HG03521 (cell line): ENCODE measurements around the gene MMP13.
A peak's percentile ranks its signal among the peaks of the same experiment; 100 is the strongest.
"Not testable (repeated sequence)": the region's sequence is repeated elsewhere in the genome, so short reads cannot be mapped to it uniquely, and the experiment has no call there.

Source experiments
- ATAC-seq: cut with Tn5 transposase; IDR thresholded peaks from one replicate; pipeline ENCODE4 v1.9.1; 2021; ENCODE audit warnings: mild to moderate bottlenecking, moderate library complexity; ENCODE audit not compliant: unreplicated experiment

Gene MMP13

GRCh38 chr11:102955624-102956023, at the start of gene MMP13:
Gene MMP13, minus strand, starts transcription at chr11:102955732. Its CDS starts 27 bp downstream, at chr11:102955705.
- ATAC-seq = no peak

DNA sequence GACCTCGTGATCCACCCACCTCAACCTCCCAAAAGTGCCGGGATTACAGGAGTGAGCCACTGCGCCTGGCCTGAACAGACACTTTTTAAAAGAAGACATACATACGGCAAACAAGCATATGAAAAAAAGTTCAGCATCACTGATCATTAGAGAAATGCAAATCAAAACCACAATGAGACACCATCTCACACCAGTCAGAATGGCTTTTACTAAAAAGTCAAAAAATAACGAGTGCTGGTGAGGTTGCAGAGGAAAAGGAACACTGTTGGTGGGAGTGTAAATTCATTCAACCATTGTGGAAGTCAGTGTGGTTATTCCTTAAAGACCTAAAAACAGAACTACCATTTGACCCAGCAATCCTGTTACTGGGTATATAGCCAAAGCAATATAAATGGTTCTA, 48.7 kb upstream of the MMP13 start:
- not testable (repeated sequence) for ATAC-seq

DNA sequence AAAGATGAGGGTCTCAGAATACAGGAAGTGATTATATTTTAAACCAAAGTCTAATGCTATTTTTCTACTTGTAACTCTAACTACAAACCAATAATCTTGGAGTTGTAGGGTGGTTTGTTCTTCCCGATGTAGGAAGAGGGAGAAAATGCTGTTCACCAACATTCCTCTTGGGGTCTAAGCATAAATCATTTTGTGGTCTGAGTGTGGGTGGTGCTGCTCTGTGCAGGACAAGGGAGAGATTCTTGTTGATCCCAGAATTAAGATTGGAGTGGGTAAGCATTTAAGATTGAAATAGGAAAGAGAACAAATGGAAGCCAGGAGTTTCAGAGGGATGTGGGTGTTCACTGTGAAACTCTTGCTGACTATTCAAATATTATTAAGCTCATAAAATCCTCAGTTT, 38.6 kb upstream of the MMP13 start:
- ATAC-seq = no peak

GRCh38 chr11:102991776-102992175, 36.2 kb upstream of the MMP13 start:
- ATAC-seq = no peak

DNA sequence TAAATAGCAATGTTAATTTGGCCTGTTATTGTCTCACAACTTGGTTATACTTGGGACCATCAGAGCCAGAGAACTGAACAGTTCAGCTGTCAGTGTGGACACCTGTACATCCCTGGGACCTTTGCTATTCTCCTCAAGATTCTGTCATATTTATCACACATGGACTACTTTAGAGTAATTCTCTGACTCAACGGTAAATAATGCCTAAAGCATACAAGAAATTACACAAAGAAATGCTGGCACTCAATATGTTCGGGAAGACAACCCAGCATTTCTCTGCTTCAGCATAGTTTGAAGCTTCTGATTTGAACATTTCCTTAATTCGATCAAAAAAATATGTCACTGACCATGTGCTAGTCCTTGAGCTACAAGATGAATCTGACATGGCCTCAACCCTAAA, 34.6 kb upstream of the MMP13 start:
- ATAC-seq = no peak

- no peak for ATAC-seq
Observed at GRCh38 chr11:102989379-102990047, 34.0 kb upstream of the MMP13 start.

DNA sequence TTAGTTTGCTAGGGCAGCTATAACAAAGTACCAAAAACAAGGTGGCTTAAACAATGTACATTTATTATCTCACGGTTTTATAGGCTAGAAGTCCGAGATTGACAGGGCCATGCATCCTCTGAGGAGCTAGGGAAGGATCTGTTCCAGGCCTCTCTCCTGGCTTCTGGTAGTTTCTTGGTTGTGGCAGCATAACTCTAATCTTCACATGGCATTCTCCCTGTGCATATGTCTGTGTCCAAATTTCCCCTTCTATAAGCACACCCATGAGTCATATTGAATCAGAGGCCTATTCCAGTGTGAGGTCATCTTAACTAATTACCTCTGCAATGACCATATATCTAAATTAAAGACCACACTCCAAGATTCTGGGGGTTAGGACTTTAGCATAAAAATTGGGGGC, 31.3 kb upstream of the MMP13 start:
- ATAC-seq = no peak

DNA sequence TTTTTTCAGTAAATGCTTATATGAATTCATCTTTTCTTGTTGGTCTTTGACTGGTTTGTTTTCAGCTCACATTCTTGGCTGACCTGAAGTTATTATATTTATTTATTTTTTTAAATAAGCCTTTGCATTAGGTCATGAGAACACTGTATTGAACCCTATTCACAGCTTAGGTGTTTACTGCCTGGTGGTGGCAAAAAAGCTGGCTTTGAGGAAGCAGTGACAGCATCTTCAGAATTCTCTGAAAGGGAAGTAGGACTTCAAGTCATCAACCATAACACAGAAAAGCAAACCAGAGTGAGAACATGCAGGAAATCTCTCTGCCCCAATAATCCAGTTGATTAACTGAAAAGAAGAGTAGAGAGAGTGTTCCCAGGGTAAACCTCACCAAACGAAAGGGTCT, 30.3 kb upstream of the MMP13 start:
- no peak for ATAC-seq

DNA sequence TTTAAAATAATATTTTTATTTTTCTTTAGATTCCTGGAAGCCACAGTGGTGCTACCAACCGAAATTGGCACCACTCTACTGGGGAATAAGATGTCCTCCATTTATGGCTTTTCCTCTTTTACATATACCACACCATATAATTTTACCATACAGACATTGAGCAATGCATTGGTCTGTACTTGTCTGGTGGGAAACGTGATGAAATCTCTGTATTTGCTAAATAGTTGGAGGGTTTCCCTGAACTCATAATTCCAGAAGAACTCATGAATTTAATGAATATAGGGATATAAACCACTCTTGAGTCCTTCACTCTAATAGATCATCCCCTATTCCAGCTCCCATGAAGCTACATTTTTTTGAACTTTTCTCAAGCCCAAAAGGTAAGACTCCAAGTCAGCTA, 28.0 kb upstream of the MMP13 start:
- no peak for ATAC-seq

GRCh38 chr11:102981324-102981910, 25.9 kb upstream of the MMP13 start:
- peak; percentile 61 for ATAC-seq

DNA sequence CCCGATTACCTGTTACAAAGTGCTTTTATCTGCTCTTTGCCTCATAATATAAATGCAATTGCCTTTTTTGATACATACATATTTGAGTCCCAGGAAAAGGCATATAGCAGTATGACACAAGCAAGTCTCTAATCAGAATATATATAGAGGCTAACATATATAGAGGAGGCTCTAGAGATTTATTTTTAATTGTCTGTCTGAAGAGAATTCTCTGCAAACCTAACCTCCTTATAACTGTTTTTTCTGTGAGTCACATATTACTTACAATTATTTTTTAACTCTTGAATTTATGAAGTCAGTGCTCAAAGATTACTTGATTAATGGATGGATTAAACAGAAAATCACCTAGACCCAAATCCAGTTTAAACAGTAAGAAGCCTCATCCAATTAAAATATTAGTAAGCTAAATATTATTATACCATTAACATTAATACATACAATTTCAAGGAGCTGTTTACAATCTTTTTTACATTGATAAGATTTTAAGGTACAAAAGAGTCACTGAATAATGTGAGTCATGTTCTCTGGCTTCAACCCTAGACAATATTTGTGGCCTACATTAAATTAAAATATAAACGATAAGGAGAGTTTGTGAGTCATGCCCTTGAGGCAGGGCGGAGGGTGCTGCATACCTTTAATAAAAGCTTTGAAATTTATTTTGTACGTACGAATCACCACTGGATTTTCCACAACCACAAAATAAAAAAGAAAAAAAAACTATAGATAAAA, 19.2 kb upstream of the MMP13 start:
- ATAC-seq = no peak

GRCh38 chr11:102973698-102974097, 18.2 kb upstream of the MMP13 start:
- not testable (repeated sequence) for ATAC-seq

DNA sequence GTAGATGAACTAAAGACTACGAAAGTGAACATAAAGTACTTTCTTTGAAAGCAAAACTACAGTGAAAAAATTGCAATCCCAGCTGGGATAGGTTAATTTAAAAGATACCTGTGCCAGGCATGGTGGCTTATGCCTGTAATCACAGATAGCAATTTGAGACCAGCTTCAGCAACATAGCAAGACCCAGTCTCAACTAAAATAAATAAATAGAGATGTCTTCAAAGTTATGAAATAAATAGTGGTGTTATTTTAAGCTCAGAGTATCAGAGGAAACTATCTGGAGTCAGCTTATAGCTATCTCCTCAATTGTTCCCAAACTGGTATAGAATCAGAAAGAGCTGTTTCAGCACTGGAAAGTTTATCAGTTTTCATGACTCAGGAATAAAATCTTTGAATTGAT, 17.3 kb upstream of the MMP13 start:
- no peak for ATAC-seq

- no peak for ATAC-seq
Observed at GRCh38 chr11:102971766-102972165, 16.2 kb upstream of the MMP13 start.

DNA sequence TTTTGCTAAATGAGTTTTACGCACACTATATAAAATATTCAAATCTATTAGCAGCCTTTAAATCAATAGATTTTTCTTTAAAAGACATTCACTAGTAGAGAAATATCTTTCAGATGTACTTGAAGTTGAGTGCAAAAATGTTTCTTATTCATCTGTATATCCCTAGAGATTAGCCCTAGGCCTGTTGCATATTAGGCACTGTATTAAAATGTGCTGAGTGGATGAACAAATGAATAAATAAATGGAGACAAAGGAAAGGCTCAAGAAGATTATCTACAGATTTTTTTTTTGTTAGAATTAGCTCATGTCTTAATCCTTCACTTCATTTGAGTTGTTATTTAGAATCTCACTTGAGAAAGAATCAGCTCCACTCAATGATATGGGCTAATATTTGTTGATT, 12.0 kb upstream of the MMP13 start:
- no peak for ATAC-seq

DNA sequence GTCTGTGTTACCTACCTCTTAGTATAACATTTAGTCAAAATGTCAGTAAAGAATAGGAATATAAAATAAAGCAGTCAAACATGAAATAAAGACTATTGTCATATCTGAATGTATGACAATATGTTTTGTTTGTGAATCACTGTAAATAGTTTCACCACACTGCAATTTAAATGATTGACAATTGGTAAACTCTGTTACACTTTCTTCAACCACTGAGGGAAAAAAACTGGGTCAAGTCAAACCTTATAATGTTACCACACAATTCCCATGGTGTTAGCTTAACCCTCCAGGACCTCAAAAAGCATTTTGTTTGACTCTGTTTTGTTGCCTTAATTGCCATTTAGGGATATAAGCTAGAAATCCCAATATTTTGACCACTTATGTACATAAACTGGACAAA, 10.5 kb upstream of the MMP13 start:
- no peak for ATAC-seq

- no peak for ATAC-seq
Observed at GRCh38 chr11:102964867-102965266, 9.3 kb upstream of the MMP13 start.

GRCh38 chr11:102957953-102958352, 2.4 kb upstream of the MMP13 start:
- no peak for ATAC-seq

DNA sequence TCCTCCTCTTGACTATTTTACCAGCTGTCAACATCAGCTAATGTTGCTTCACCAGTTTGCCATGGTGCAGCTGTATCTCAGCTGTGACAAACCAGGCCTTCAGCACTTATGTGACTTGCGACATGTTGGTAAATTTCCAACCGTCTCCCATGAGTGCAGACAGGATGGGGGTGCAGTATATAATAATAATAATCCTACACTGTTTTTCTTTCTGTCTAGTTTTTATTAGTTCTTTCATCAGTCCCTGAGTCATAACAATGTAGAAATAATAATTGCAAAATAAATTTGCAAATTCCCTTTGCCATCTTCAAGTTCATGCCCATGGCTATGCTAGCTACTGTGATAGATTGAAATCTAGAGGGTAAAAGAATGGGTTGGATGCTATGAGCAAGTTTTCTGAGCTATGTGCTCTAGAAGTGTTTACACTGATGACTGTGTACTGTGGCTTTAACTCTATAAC, 4.9 kb downstream of the MMP13 start:
- ATAC-seq = no peak

GRCh38 chr11:102946237-102946636, 9.3 kb downstream of the MMP13 start:
- no peak for ATAC-seq

DNA sequence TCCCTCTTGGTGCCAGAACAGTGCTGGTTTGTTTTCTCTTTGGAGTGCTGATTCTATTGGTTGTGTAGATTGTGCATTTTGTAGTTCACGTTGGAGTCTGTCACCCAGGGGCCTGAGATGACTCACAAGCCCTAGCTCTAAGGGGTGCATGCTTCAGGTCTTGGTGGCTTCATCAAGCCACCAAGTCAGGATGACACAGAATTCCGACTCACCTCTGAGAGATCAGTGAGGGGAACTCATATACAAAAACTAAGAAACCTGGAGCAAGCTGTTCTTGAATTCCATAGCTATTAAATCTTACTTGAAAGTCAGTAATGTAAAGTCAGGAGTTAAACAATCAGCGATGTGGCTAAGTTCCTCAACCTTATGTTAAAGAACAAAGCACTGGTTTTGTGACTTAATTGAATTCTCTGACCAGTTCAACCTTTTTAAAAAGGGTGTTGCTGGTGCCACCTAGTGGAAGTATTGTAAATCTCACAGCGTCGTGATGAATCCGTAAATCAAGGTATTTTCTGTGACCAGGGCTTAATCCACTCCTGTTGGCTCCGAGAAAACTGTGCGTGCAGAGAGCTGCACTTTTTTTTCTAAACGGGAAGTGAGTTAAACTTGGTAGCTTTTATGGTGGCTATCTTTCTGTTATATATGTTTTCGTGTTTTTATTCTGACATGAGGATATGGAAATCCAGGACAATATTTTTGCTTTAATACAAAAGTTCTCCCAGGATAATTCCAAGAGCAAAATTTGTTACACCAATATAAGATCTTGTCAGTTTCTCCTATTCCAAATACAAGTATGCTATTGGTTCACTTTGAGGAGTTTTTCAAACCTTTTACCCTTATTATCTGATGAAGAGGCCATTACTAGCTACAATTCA, 14.6 kb downstream of the MMP13 start:
- ATAC-seq = peak; percentile 75
